Peyer's patch (tissue), 4 donors: ENCODE results near the gene PCYT2.

Experiments
- CTCF ChIP-seq, 6 experiments: fragments of 450-650 bp in 4 of 6; fragments of 200-600 bp in 2 of 6; sonication (generic) in 1 of 6; IDR thresholded peaks; one replicate each; pipeline ENCODE4 v1.5.1; 2017 to 2019; ENCODE audit warnings: antibody characterized with exemption in 6 of 6, mild to moderate bottlenecking in 3 of 6, moderate library complexity in 1 of 6
- POLR2A ChIP-seq, 2 donors: fragments of 450-650 bp; IDR thresholded peaks; one replicate each; pipeline ENCODE4 v1.5.1; 2017; ENCODE audit warnings: antibody characterized with exemption in 2 of 2, mild to moderate bottlenecking in 2 of 2, moderate library complexity in 2 of 2

GRCh38 chr17:81878294-81878693, 32.9 kb downstream of the PCYT2 start:
- TF ChIP-seq POLR2A (IDR thresholded peaks at IDR 0.05) (no peak), CTCF (IDR thresholded peaks at IDR 0.05) (no peak)
